Neural crest cell (in vitro differentiated cells): Measurements from ENCODE around the gene PLIN3. TPM values are rescaled to one million over a fixed set of nuclear protein-coding genes. Genes with fewer than 3 reads are reported as not detected.
"Not testable (repeated sequence)": the region's sequence is repeated elsewhere in the genome, so short reads cannot be mapped to it uniquely, and the experiment has no call there.

ENCODE experiments used
- DNase-seq: peaks from one replicate; pipeline ENCODE4 v3.0.0; 2021; ENCODE audit warnings: low read depth, mixed read lengths, low spot score
- H3K27ac Mint-ChIP-seq: one replicate; pipeline ENCODE4 v1.8.0; 2021; ENCODE audit warnings: mild to moderate bottlenecking, mixed read lengths; ENCODE audit not compliant: unreplicated experiment
- H3K27me3 Mint-ChIP-seq: 2 replicates; pipeline ENCODE4 v1.8.0; 2021; ENCODE audit warnings: low read depth, mild to moderate bottlenecking, mixed read lengths
- H3K36me3 Mint-ChIP-seq: 2 replicates; pipeline ENCODE4 v1.8.0; 2021; ENCODE audit warnings: low read depth, mild to moderate bottlenecking, mixed read lengths
- H3K4me1 Mint-ChIP-seq: 2 replicates; pipeline ENCODE4 v1.8.0; 2021; ENCODE audit warnings: mixed read lengths
- H3K4me3 Mint-ChIP-seq: one replicate; pipeline ENCODE4 v1.8.0; 2021; ENCODE audit warnings: mild to moderate bottlenecking, mixed read lengths
- H3K9me3 Mint-ChIP-seq: 2 replicates; pipeline ENCODE4 v1.8.0; 2021; ENCODE audit warnings: mixed read lengths
- CTCF ChIP-seq: fragments of 200-600 bp; sonication (generic); conservative IDR thresholded peaks from 2 replicates; pipeline ENCODE4 v1.5.0; 2021; ENCODE audit warnings: antibody characterized with exemption, mild to moderate bottlenecking
- total RNA-seq: library from RNA; stranded (reverse); gene quantifications from 2 replicates; pipeline ENCODE4 v1.2.1, GENCODE V29; 2021

The PLIN3 gene
- total RNA-seq, 1 donor from 2014 or later, result 42.4 TPM

GRCh38 chr19:4844348-4845179, 22.9 kb downstream of the PLIN3 start:
- Mint-ChIP-seq H3K4me1 (no peaks in the 10 kb centered on the region), H3K27me3 (no peaks in the 10 kb centered on the region), H3K4me3 (no peak overlapping the region), H3K9me3 (no peaks in the 10 kb centered on the region), H3K36me3 (peaks cover 8% of the 10 kb centered on the region), H3K27ac (no peak overlapping the region)
- no peak for DNase-seq
- TF ChIP-seq CTCF, result no peak

- H3K4me1 Mint-ChIP-seq, result no peaks in the 10 kb centered on the region
- H3K9me3 Mint-ChIP-seq, result no peaks in the 10 kb centered on the region
- no peak for DNase-seq
- no peak overlapping the region for H3K27ac Mint-ChIP-seq
- peaks cover 11% of the 10 kb centered on the region for H3K36me3 Mint-ChIP-seq
- H3K27me3 Mint-ChIP-seq, result no peaks in the 10 kb centered on the region
- no peak overlapping the region for H3K4me3 Mint-ChIP-seq
- no peak for TF ChIP-seq CTCF
Observed at GRCh38 chr19:4843647-4843965, 23.9 kb downstream of the PLIN3 start.

GRCh38 chr19:4839192-4839591, 28.3 kb downstream of the PLIN3 start:
- H3K36me3 Mint-ChIP-seq, result peaks cover 14% of the 10 kb centered on the region
- H3K4me3 Mint-ChIP-seq, result no peak overlapping the region
- H3K27me3 Mint-ChIP-seq, result no peaks in the 10 kb centered on the region
- no peaks in the 10 kb centered on the region for H3K4me1 Mint-ChIP-seq
- TF ChIP-seq CTCF, result no peak
- no peaks in the 10 kb centered on the region for H3K9me3 Mint-ChIP-seq
- H3K27ac Mint-ChIP-seq, result no peak overlapping the region
- no peak for DNase-seq

GRCh38 chr19:4832776-4833175, 34.7 kb downstream of the PLIN3 start:
- no peak for TF ChIP-seq CTCF
- H3K4me1 Mint-ChIP-seq, result peaks cover 7% of the 10 kb centered on the region
- H3K27me3 Mint-ChIP-seq, result peaks cover 23% of the 10 kb centered on the region
- peaks cover 3% of the 10 kb centered on the region for H3K36me3 Mint-ChIP-seq
- H3K9me3 Mint-ChIP-seq, result no peaks in the 10 kb centered on the region
- H3K27ac Mint-ChIP-seq, result no peak overlapping the region
- peak overlapping the region; percentile 62 for H3K4me3 Mint-ChIP-seq
- no peak for DNase-seq

GRCh38 chr19:4831979-4832340, 35.5 kb downstream of the PLIN3 start:
- H3K9me3 Mint-ChIP-seq, H3K4me1 Mint-ChIP-seq, H3K27ac Mint-ChIP-seq, H3K36me3 Mint-ChIP-seq, DNase-seq: not testable (repeated sequence)
- Mint-ChIP-seq H3K27me3 (peaks cover 23% of the 10 kb centered on the region), H3K4me3 (peak overlapping the region; percentile 49)

- Mint-ChIP-seq H3K4me1 (peaks cover 7% of the 10 kb centered on the region), H3K9me3 (no peaks in the 10 kb centered on the region), H3K27me3 (peaks cover 23% of the 10 kb centered on the region), H3K36me3 (no peaks in the 10 kb centered on the region), H3K4me3 (peak within 1 kb of the TSS; percentile 66), H3K27ac (no peak within 1 kb of the TSS)
- peak; percentile 18 for TF ChIP-seq CTCF
- DNase-seq, result no peak
Observed at GRCh38 chr19:4831304-4831978, 36.0 kb downstream of the PLIN3 start, which contains the start of gene TICAM1. Gene TICAM1 (minus strand): TSS chr19:4831712. CDS start chr19:4818377, 13,335 bp downstream.
